ENCODE measurements around the gene ADAMTS2. TPM values are rescaled to one million over a fixed set of nuclear protein-coding genes. Genes with fewer than 3 reads are reported as not detected.
A peak's percentile ranks its signal among the peaks of the same experiment; 100 is the strongest.

Gene ADAMTS2
- total and polyA plus RNA-seq, 12 donors, result 4.3 to 70.3 (median 22.4) TPM

DNA sequence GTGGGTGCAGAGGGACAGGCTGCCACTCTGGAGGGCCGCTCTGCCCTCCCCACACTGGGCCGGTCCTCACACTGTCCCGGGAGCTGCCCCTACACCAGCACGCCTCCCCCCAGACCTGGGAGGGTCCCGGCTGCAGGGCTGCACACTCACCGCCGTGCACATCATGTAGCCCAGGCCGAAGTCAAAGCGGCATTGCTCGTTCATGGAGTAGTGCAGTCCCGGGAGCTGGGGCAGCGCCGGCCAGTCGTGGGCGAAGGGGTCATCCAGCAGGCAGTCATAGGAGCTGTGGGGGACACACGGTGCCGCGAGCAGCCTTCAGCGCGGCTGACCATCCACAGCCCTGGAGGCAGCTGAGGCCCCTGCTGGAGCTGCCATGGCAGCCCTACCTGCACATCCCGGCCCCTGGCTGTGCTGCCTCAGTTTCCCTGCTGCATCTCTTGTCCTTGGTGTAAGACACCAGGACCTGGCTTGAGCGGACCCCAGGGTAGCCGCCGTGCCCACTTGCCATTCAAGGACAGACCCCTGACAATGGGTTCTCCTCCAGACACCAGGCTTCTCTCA lies 191.8 kb downstream of the ADAMTS2 start:
- no peak overlapping the region for H3K27ac ChIP-seq
- H3K4me3 ChIP-seq, result no peak overlapping the region
- WGBS, 4 donors, result 71 to 98% (median 92%) methylated on average over 4 to 24 of the region's 24 CpGs
- no peaks in the 10 kb centered on the region for H3K9me3 ChIP-seq (replicated peaks in 1 of 3)
- intact Hi-C loops (cut with DNase I), result no loop called here
- H3K4me1 ChIP-seq (replicated peaks in 1 of 2), result no peaks in the 10 kb centered on the region
- TF ChIP-seq POLR2A (IDR thresholded peaks at IDR 0.05) (no peak), CTCF (IDR thresholded peaks at IDR 0.05) (no peak)
- no peaks in the 10 kb centered on the region for H3K36me3 ChIP-seq (replicated peaks in 1 of 2)
- H3K27me3 ChIP-seq, result no peaks in the 10 kb centered on the region
- peak in 1 of 7 donors; percentile 11 for DNase-seq

- H3K9me3 ChIP-seq (replicated peaks in 1 of 3), result no peaks in the 10 kb centered on the region
- peak in 1 of 7 donors; percentile 9 for DNase-seq
- no peaks in the 10 kb centered on the region for H3K36me3 ChIP-seq (replicated peaks in 1 of 2)
- WGBS, 4 donors, result 87 to 95% (median 92%) methylated on average over 12 to 15 of the region's 15 CpGs
- intact Hi-C loops (cut with DNase I), result no loop called here
- no peak for TF ChIP-seq CTCF (IDR thresholded peaks at IDR 0.05)
- TF ChIP-seq POLR2A (IDR thresholded peaks at IDR 0.05), result no peak
- H3K4me1 ChIP-seq (replicated peaks in 1 of 2), result no peaks in the 10 kb centered on the region
- no peak overlapping the region for H3K27ac ChIP-seq
- H3K4me3 ChIP-seq, result no peak overlapping the region
- H3K27me3 ChIP-seq, result no peaks in the 10 kb centered on the region
Observed at GRCh38 chr5:179152941-179153340, 192.3 kb downstream of the ADAMTS2 start.

DNA sequence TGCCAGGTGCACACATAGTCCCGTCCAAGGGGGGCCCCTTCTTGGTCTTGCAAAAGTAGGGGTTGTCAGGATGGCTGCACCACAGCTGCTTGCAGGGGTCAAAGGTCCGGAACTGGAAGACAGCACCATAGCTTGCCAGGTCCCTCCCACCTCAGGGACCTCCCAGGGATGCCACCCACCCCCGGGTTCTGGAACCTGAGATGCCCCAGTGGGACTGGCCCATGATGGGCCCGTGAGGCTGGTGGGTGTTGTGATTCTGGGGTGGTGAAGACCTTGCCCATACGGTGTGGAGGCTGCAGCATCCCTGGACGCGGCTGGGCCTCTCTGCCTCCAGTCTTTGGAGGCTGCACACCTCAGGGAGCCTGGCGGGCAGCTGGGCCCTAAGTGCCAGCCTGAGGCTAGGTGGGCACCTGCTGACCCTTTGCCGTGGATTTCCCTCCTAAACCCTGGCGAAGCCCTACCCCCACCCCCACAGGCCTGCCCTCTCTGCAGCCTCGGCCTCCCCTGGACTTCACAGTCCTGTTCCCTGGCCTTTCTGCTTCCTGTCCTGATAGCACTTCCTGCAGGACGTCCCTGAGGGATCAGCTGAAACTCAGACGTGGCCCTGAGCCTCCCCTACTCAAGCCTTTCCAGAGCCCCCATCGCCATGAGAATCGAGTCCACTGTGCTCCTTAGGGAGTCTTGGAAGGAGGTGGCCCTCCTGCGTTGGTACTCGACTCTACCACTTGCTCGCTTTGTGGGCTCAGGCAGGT lies 192.9 kb downstream of the ADAMTS2 start:
- 83 to 92% (median 84%) methylated on average over 4 to 18 of the region's 18 CpGs for WGBS, 4 donors
- intact Hi-C loops (cut with DNase I), result no loop called here

More for the DNA sequence above, 192.9 kb downstream of the ADAMTS2 start:
- Histone ChIP-seq H3K27me3 (no peaks in the 10 kb centered on the region), H3K36me3 (replicated peaks in 1 of 2) (no peaks in the 10 kb centered on the region), H3K27ac (no peak overlapping the region), H3K4me1 (replicated peaks in 1 of 2) (no peaks in the 10 kb centered on the region), H3K9me3 (replicated peaks in 1 of 3) (no peaks in the 10 kb centered on the region), H3K4me3 (no peak overlapping the region)
- TF ChIP-seq CTCF (IDR thresholded peaks at IDR 0.05) (no peak), POLR2A (IDR thresholded peaks at IDR 0.05) (no peak)
- peak in 1 of 7 donors; percentile 8 for DNase-seq
